GM23338 (cell line): ENCODE results near the gene PPFIA2. TPM values are rescaled to one million over a fixed set of nuclear protein-coding genes. Genes with fewer than 3 reads are reported as not detected.

Experiments
- ATAC-seq: fragments of 200-7000 bp; cut with Tn5 transposase; 3 replicates; pipeline ENCODE4 v1.9.1; 2020
- DNase-seq: peaks from one replicate; pipeline ENCODE4 v3.0.0-alpha.2; 2015; ENCODE audit warnings: low spot score
- H2AFZ ChIP-seq: fragments of 200-600 bp; sonication (generic); 2 replicates; pipeline ENCODE4 v1.8.0; 2016; ENCODE audit warnings: antibody characterized with exemption, mild to moderate bottlenecking, moderate library complexity
- H3F3A ChIP-seq: fragments of 200-600 bp; sonication (generic); replicated peaks from 2 replicates; pipeline ENCODE4 v1.8.0; 2017; ENCODE audit warnings: antibody characterized with exemption, mixed run types, low read depth
- H3K27ac ChIP-seq: fragments of 200-600 bp; sonication (generic); 2 replicates; pipeline ENCODE4 v1.6.1; 2016; ENCODE audit warnings: low read depth
- H3K27me3 ChIP-seq: fragments of 200-600 bp; sonication (generic); 2 replicates; pipeline ENCODE4 v1.8.0; 2016; ENCODE audit warnings: mild to moderate bottlenecking, mixed run types, moderate library complexity; ENCODE audit not compliant: insufficient read depth
- H3K36me3 ChIP-seq: fragments of 200-600 bp; sonication (generic); 2 replicates; pipeline ENCODE4 v1.8.0; 2016; ENCODE audit warnings: mild to moderate bottlenecking; ENCODE audit not compliant: insufficient read depth
- H3K4me1 ChIP-seq: fragments of 200-600 bp; sonication (generic); 2 replicates; pipeline ENCODE4 v1.8.0; 2016; ENCODE audit warnings: mild to moderate bottlenecking, moderate library complexity; ENCODE audit not compliant: insufficient read depth
- H3K4me2 ChIP-seq: fragments of 200-600 bp; sonication (generic); 2 replicates; pipeline ENCODE4 v1.7.1; 2017; ENCODE audit warnings: mixed run types
- H3K4me3 ChIP-seq: fragments of 200-600 bp; sonication (generic); 2 replicates; pipeline ENCODE4 v1.6.1; 2016; ENCODE audit warnings: mixed run types
- H3K79me2 ChIP-seq: fragments of 200-600 bp; sonication (generic); replicated peaks from 2 replicates; pipeline ENCODE4 v1.8.0; 2017; ENCODE audit warnings: mild to moderate bottlenecking; ENCODE audit not compliant: insufficient read depth
- H3K9me2 ChIP-seq: fragments of 200-600 bp; sonication (generic); 2 replicates; pipeline ENCODE4 v1.8.0; 2017; ENCODE audit not compliant: insufficient read depth
- H4K20me1 ChIP-seq: fragments of 200-600 bp; sonication (generic); replicated peaks from 2 replicates; pipeline ENCODE4 v1.8.0; 2017; ENCODE audit warnings: mild to moderate bottlenecking; ENCODE audit not compliant: insufficient read depth
- H3K27ac Mint-ChIP-seq: 2 replicates; pipeline ENCODE4 v1.8.0; 2020; ENCODE audit warnings: inconsistent platforms, mild to moderate bottlenecking, moderate library complexity, mixed read lengths
- H3K27me3 Mint-ChIP-seq: 3 replicates; pipeline ENCODE4 v1.8.0; 2022; ENCODE audit warnings: low read depth, mild to moderate bottlenecking, moderate library complexity, mixed read lengths, inconsistent platforms; ENCODE audit not compliant: insufficient read depth, poor library complexity
- H3K36me3 Mint-ChIP-seq: 3 replicates; pipeline ENCODE4 v1.8.0; 2021; ENCODE audit warnings: low read depth, mild to moderate bottlenecking, inconsistent platforms, moderate library complexity, mixed read lengths
- H3K4me1 Mint-ChIP-seq: 3 replicates; pipeline ENCODE4 v1.8.0; 2020; ENCODE audit warnings: mild to moderate bottlenecking, inconsistent platforms, mixed read lengths
- H3K4me3 Mint-ChIP-seq: 3 replicates; pipeline ENCODE4 v1.8.0; 2021; ENCODE audit warnings: moderate library complexity, mild to moderate bottlenecking, inconsistent platforms, mixed read lengths
- H3K9me3 Mint-ChIP-seq: 3 replicates; pipeline ENCODE4 v1.8.0; 2020; ENCODE audit warnings: moderate library complexity, mild to moderate bottlenecking, inconsistent platforms, mixed read lengths
- CREB1 ChIP-seq: fragments of 250-450 bp; sonication (Bioruptor Pico); IDR thresholded peaks from 2 replicates; pipeline ENCODE4 v1.5.0; 2020; ENCODE audit warnings: low read depth, mild to moderate bottlenecking, moderate library complexity
- CTCF ChIP-seq, 2 experiments: fragments of 200-600 bp in 1 of 2; sonication (generic) in 1 of 2; conservative IDR thresholded peaks; 2 replicates each; pipeline versions ENCODE4 v1.5.1 to v1.6.1; 2016 to 2017; ENCODE audit warnings: antibody characterized with exemption in 2 of 2, low read depth in 2 of 2, mild to moderate bottlenecking in 2 of 2, moderate library complexity in 1 of 2
- EZH2 ChIP-seq: fragments of 200-600 bp; sonication (generic); IDR thresholded peaks from one replicate; pipeline ENCODE4 v1.8.0; 2017; ENCODE audit warnings: antibody characterized with exemption, mild to moderate bottlenecking, low read depth; ENCODE audit not compliant: unreplicated experiment
- EZH2phosphoT487 ChIP-seq: fragments of 200-600 bp; sonication (generic); IDR thresholded peaks from one replicate; pipeline ENCODE4 v1.8.1; 2018; ENCODE audit warnings: antibody characterized with exemption; ENCODE audit not compliant: unreplicated experiment
- POLR2AphosphoS5 ChIP-seq: IDR thresholded peaks from 2 replicates; pipeline ENCODE4 v1.6.1; 2016; ENCODE audit warnings: antibody characterized with exemption, low read depth
- REST ChIP-seq: IDR thresholded peaks from one replicate; pipeline ENCODE4 v1.6.1; 2018; ENCODE audit warnings: antibody characterized with exemption; ENCODE audit not compliant: unreplicated experiment
- STAT1 ChIP-seq: IDR thresholded peaks from one replicate; pipeline ENCODE4 v1.6.1; 2016; ENCODE audit warnings: antibody characterized with exemption; ENCODE audit not compliant: unreplicated experiment
- ZNF462 ChIP-seq: fragments of 250-450 bp; sonication (Bioruptor Pico); IDR thresholded peaks from 2 replicates; pipeline ENCODE4 v1.5.0; 2020; ENCODE audit warnings: mild to moderate bottlenecking, moderate library complexity
- polyA plus RNA-seq: library from polyadenylated mRNA; unstranded; fragments of >200 nt; fragmentation: Nextera tagmentation; extraction: Ambion mirVana; gene quantifications from 2 replicates; pipeline ENCODE4 v1.2.1, GENCODE V29; 2016
- total RNA-seq: library from RNA; depleted of rRNA; stranded (reverse); fragments of >200 nt; shearing (Covaris generic); gene quantifications from 2 replicates; pipeline ENCODE4 v1.2.3, GENCODE V29; 2014

Gene PPFIA2
- total and polyA plus RNA-seq, 2 experiments from 2014 or later: 5.4 to 7.2 TPM

- ATAC-seq: no peak
- no peak overlapping the region for H3K4me2 ChIP-seq
- no peaks in the 10 kb centered on the region for H3F3A ChIP-seq
- no peak overlapping the region for H3K27ac ChIP-seq
- Mint-ChIP-seq H3K4me3 (no peak overlapping the region), H3K4me1 (no peaks in the 10 kb centered on the region), H3K27me3 (no peaks in the 10 kb centered on the region), H3K9me3 (no peaks in the 10 kb centered on the region), H3K27ac (no peak overlapping the region), H3K36me3 (no peaks in the 10 kb centered on the region)
- H3K79me2 ChIP-seq: no peaks in the 10 kb centered on the region
- no peak for DNase-seq
- no peak overlapping the region for H3K4me3 ChIP-seq
- no peaks in the 10 kb centered on the region for H3K4me1 ChIP-seq
- H2AFZ ChIP-seq: no peak overlapping the region
- H3K9me2 ChIP-seq: peaks cover 1% of the 10 kb centered on the region; the same call in 1 of the 2 replicates
- no peaks in the 10 kb centered on the region for H4K20me1 ChIP-seq
- no peaks in the 10 kb centered on the region for H3K36me3 ChIP-seq
- no peaks in the 10 kb centered on the region for H3K27me3 ChIP-seq
- no peak for TF ChIP-seq CTCF (conservative IDR thresholded peaks at IDR 0.05; ENCODE audit: low read depth in 2 of 2)
- TF ChIP-seq CREB1 (CRISPR knock-in tag): no peak
- TF ChIP-seq EZH2: no peak
- TF ChIP-seq STAT1: no peak
- TF ChIP-seq ZNF462 (CRISPR knock-in tag): no peak
- TF ChIP-seq EZH2phosphoT487: no peak
- no peak for TF ChIP-seq REST
- no peak for TF ChIP-seq POLR2AphosphoS5
Observed at GRCh38 chr12:81518638-81519037, 240.5 kb downstream of the PPFIA2 start.
